NAMALWA (cell line): ENCODE measurements around the gene PSENEN.
"Not testable (repeated sequence)": the region's sequence is repeated elsewhere in the genome, so short reads cannot be mapped to it uniquely, and the experiment has no call there.

Source experiments
- DNase-seq: peaks from one replicate; pipeline ENCODE4 v3.0.0-alpha.2; 2015; ENCODE audit warnings: low spot score

The PSENEN gene

DNA sequence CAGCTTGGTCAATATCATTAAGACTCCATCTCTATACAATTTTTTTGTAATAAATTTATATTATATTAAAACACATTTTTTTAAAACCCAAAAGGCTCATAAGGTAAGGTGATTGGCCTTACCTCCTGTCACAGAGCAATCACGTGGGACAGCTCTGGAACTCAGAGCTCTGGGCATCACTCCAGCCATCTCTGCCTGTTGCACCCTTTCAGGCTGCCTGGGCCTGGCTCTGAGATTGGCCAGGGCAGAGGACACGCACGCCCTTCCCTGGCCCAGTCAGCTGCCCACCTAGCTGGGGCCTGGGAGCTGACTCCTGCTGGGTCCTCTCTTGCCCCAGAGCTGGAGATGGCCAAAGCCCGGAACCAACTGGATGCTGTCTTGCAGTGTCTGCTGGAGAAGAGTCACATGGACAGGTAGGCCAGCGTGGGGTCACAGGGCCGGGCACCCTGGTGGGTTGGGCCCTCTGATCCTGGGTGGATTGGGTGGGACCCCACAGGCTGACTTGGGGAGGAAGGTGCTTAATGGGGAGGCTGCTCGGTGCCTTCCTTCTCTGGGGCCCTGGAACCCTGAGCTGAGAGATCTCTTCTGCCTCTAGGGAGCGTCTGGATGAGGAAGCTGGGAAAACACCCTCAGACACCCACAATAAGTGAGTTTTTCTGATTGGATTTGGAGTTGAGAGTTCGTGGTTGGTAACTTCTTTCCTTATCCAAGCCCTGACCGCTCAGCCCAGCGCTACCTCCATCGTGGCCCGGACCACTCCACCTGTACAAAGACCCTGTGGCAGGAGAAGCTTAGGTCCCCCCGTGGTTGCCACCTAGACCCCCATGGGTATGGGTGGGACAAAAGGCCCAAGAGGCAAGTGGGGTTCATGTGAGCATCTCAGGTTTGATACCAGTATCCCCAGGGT lies 6.6 kb downstream of the PSENEN start:
- DNase-seq, result no peak

DNA sequence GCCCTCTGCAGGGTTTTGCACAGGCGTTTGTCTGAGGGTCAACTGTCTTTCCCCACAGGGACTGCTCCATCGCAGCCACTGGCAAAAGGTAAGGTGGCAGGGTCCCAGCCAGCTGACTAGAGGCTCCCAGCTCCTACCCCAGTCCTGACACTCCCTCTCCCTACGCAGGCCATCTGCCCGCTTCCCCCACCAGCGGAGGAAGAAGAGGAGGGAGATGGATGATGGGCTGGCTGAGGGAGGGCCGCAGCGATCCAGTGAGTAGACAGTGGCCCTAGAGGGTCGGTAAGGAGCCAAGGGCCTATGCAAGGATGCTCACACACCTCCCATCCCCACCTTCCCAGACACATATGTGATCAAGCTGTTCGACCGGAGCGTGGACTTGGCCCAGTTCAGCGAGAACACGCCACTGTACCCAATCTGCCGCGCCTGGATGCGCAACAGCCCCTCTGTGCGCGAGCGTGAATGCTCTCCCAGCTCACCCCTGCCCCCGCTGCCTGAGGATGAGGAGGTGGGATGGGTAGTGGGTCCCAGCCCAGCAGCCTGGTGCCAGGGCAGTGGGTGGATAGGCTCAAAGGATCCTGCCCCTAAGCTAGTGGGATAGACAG lies 7.4 kb downstream of the PSENEN start:
- DNase-seq, result no peak

DNA sequence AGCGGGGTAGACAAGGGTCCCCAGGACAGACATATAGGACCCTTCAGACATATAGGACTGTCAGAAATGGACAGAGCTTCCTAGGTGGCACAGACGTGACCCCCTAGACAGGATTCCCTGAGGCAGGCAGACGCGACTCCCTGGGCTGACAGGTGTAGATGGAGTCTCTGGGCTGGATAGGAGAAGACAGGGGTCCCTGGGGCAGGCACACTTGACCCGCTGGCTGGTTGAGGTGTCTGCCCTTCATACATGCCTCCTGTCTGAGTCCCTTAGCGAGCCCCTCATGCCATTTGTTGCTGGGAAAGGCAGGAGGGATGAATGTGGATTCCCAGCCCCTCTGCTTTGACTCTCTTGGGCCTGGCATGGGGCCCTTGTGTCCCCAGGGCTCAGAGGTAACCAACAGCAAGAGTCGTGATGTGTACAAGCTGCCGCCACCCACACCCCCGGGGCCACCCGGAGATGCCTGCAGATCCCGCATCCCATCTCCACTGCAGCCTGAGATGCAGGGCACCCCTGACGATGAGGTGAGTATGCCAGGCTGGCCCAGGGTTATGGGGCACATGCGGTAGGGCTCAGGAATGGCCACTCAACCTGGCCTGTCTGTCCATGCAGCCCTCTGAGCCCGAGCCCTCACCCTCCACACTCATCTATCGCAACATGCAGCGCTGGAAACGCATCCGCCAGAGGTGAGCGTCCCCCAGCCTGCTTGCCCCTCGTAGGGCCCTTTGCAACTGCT lies 8.4 kb downstream of the PSENEN start:
- DNase-seq, result no peak

DNA sequence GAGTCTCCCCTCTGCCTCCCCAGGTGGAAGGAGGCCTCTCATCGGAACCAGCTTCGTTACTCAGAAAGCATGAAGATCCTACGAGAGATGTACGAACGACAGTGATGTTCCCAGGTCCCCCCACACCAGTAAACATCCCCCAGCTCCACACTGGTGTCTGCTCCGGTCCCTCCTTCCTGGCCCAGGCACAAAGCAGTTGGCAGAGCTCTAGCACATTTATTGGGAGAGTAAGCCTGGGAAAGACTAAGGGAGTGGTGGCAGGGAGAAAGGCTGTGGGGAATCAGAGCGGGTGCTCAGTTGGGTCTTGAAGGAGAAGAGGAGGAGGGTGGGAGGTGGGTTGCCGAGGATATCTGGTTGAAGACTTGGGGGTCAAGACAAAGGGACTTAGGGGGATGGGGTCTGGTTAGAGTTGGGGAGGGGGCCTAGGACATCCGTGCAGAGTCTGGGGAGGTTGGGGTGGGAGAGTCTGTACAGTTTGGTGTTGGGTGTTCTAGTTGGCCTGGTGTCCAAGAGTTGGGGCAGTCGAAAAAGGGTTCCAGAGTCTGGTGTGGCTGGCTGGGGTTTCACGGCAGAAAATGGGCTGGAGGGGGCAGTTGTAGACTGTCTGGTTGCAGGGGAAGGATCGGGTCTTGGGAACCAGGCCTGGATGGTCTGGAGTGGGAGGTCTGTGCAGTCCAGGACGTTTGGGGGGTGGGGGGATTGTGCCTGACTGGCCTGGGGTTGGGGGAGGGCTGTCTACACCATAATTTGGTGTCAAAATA lies 9.1 kb downstream of the PSENEN start:
- no peak for DNase-seq

DNA sequence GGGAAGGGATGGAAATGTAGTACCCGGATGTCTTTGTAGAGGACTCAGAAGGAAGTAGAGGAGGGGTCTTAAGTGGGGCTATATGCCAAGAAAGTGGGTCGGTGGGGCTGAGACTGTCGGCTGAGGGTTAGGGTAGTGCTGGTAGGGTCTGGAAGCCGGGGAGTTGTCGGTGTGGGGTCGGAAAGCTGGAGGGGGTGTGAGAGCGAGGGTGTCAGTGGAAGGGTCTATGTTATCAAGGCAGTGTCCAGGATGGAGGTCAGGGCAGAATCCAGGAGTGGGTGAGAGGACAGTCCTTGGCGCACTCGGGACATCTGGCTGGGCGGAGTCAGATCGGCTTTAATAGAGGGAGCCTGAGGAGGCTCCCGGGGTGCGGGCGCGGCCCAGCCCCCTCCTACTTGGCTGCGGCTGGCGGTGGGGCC lies 9.7 kb downstream of the PSENEN start:
- DNase-seq, result no peak

DNA sequence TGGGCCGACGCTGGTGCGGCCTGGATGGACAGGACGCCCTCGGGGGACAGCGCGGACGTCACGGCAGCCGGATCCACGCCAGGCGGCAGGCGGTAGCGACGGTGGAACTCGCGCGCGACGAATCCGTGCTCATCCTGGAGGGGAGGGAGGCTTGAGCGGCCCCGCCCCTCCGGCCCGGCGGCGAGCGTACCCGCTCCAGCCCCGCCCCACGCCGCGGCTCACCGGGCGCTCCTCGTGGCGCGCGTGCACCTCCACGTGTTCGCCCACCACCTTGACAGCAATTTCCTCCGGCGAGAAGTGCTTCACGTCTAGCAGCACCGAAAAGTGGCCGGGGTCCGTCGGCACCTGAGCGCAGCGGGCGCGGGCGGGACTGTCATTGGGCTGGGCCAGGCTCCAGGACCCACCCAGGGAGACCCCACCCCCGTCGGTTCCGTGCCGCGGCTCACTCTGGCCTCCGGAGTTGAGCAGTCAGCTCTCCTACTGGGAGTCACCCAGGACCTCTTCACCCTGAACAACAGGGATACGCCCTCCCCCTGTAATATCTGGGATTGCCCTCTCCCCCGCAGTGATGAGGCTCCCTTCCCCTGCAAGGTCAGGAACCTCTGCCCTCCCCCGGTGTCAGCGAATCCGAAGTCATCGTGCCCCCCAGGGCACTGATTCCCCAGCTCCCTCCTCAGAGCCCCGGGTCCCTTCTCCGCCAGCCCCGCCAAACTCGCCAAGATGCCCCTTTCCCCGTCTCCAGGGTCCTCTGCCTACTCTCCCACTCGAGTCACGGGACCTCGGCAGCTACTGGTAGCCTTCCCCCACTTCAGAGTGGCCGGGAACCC lies 10.3 kb downstream of the PSENEN start:
- no peak for DNase-seq

DNA sequence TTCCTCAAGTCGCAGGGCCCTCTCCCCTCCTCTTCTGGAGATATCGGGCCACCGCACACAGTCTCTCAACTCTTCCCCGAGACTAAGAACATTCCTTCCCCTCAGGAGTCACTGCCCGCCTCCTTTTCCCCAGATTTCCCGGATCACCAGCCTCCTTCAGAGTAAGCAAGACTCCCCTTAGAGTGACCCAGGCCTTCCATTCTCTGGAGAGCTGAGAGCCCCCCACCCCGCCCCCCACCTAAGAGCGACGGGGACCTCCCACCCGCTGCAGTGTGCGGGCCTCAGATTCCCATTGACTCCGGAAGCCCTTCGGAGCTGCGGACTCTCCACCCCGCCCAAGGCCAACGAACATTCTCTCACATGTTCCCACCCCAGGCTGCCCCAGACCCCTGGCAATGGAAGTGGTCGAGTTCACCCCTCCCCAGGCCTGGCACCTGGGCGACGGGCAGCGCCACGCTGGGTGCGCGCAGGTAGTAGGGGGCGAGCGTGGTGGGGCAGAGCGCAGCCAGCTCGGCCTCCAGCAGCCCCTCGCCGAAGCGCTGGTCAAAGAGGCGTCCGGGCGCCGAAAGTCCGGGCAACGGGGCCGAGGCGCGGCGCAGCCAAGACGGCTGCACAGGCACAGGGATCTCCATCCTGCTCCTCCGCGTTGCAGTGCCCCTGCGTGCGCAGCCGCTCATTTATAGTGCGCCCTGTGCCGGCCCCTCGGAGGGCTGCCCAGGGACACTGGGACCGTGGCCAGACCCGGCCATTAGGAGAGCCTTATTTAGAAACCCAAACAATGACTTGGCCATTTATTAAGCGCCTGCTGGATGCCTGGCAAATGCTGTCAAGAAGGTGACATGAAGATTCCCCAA lies 11.2 kb downstream of the PSENEN start, which contains the start of gene HSPB6:
Gene HSPB6 (minus strand): TSS at position 653 of the 854 bp plus-strand sequence. CDS start 21 bp downstream, at position 632.
- no peak for DNase-seq

DNA sequence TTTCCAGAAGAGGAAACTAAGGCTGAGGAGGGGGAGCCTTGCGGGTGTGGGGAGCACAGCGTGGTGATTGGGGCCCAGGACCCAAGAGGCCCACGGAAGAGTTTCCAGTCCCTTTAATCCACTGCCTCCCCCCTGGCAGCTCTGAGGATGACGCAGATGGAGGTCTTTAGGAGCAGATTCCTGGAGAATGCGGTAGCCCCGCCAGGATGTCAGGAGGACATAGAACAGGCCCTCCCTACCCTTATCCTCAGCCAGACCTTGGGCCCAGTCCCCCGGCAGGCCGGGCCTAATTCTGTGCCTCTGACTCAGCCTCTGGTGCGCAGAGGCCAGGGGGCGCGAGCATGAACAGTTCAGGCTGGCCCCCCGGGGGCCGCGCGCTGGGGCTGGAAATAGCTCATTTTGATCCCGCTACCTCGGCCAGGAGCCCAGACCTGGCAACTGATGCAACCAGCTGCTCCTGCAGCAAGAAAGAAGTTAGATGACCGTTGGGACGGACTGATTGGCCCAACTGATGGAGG lies 11.8 kb downstream of the PSENEN start:
- DNase-seq, result no peak

DNA sequence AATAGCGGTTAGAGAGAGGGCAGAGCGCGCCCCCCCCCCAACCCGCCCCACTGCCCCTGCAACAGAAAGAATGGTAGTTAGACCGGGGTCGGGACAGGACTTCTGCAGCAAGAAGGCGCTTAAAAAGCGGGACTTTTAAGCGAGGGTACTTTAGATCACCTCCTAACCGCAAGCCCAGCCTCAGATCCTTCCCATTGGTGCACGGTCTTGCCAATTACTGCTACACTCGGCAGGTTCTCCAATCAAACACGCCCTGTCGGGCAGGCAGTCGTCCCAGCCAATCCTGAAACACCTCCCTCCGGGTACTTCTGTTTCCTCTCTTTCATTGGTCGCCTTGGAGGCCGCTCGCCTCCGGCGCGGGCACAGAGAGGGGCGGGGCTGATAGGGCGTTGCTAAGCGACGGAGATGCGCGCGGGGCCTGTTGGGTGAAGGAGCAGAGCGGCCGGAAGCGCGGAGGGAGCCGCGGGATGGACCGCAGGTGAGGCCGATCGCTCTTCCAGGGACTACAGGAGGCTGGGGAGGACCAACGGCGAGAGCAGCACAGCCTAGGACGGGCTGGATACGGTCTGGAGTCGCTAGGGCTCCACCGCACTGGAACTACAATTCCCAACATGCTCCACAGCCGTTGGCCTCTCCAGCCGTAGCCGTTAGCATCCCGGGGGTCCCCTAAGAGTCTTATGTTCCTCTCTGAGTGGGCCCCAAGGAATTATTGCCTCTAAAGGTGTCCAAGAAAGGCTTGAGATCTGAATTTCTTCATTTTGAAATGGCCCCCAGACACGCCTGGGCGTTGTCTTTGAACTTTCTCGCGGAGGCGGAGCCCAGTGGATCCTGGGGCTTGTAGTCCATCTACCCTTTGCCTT lies 12.5 kb downstream of the PSENEN start, which contains the start of gene PROSER3:
Gene PROSER3 (plus strand): TSS at position 428 of the 860 bp plus-strand sequence. CDS start 40 bp downstream, at position 468.
- DNase-seq, result peak; percentile 100

DNA sequence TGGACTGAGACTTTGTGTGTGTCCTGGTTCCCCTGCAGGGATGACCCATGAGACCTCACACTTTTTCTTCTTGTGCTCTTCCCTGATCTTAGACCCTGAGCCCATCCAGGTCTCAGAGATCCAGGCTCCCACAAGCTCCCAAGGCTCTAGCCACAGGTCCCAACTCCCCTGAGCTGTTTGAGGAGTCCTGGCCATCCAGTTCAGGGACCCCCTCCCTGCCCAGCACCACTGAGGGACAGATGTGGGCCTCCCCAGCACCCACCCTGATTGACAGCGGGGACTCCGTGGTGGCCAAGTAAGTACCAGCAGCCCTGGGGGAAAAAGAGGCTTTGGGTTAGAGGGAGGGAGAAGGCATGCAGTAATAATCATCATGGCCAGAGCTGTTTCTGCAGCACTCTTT lies 14.2 kb downstream of the PSENEN start:
- no peak for DNase-seq

DNA sequence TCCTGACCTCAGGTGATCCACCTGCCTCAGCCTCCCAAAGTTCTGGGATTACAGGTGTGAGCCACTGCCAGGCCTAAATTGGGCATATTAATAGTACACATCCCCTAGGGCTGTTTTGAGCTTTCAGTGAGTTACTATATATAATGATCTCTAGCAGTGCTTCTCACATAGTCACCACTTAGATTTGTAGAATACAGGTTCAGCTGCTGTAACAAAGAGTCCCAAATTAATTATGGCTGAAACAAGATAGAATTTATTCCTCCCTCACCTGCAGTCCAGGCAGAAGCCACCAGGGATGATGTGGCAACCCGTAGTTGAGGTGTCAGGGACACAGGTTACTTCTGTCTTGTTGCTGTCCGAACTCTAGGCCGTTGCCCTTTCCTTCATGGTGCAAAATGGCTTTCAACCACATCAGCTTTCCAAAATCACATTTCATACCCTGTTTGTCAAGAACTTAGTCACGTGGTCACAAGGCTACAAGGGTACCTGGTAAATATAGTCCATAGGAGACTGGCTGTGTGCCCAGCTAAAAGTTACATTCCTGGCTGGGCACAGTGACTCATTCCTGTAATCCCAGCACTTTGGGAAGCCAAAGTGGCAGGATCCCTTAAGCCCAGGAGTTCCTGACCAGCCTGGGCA lies 15.4 kb downstream of the PSENEN start:
- no peak for DNase-seq

DNA sequence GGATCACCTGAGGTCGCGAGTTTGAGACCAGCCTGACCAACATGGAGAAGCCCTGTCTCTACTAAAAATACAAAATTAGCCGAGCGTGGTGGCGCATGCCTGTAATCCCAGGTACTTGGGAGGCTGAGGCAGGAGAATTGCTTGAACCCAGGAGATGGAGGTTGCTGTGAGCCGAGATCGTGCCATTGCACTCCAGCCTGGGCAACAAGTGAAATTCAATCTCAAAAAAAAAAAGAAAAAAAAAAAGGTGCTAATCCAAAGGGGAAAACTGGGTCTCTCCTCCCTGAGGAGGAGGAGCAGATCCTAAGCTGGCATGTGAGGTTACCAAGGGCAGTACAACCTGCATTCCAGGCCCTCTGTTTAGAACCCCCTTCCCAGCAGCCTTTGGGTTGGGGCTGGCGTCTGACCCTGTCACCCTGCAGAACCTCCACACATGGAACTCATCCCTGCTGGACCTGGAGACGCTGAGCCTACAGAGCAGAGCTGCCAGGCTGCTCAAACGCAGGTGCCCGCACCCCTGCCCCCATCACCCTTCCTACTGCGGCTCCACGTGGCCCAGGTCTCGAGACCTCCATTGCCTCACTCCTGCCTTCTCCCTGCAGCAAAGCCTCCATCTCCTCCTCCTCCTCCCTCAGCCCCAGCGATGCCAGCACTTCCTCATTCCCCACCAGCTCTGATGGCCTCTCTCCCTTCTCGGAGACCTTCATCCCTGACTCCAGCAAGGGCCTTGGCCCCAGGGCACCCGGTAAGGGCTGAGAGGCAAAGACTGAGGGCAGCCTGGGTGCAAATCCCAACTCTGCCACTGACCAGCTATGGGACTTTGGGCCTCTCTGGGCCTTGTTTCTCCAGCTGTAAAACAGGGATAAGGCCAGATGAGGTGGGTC lies 19.2 kb downstream of the PSENEN start:
- no peak for DNase-seq

DNA sequence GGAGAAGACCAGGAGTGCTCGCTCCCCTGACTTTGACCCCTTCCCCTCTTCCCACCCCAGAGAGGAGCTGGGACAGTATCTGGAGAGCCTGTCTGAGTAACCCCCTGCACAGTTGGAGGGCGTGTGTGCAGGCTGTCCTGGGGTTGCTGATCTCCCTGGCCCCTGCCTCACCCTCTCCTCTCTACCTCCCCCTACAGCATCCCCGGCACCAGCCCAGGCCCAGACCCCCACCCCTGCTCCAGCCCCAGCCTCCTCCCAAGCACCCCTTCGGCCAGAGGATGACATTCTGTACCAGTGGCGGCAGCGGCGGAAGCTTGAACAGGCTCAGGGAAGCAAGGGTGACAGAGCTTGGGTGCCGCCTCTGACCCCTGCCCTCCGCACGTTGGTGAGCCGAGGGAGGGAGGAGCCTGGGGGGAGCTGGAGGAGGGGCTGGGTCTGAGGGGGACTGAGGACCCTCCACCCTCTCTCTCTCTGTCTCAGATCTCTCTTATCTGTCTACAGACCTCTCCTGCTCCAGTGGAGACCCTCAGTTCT lies 21.2 kb downstream of the PSENEN start:
- DNase-seq, result no peak

DNA sequence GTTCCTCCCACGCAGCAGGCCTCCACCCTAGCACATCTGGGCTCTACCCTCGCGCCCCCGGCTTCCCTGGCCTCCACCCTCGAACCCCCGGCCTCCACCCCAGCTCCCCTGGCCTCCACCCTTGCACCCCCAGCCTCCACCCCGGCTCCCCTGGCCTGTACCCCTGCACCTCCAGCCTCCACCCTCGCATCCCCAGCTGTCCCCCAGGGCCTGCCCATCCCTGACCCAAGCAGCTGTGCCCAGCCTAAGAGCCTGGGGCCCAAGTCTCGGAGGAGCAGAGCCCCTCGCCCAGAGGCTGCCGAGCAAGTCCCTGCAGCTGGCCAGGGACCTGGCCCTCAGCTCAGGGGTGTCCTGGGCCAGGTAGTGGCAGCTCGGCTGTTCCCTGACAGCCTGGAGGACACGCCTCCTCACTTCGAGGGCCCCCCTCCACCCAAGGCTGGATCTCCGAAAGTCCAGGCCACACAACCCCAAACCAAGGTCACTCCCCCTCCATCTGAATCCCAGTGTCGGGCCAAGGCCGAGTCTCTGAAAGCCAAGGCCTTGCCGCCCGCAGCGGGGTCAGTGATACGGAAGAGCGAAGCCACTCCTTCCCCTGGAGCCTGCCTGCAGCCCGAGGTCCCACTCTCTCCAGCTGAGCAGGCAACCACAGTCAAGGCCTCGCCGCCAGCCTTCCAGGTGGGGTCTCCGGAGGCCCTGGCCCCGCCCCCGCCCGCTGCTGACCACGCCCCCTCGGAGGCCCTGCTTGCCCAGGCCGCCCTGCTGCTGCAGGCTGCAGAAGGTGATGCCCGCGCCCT lies 22.0 kb downstream of the PSENEN start:
- DNase-seq, result peak; percentile 61

DNA sequence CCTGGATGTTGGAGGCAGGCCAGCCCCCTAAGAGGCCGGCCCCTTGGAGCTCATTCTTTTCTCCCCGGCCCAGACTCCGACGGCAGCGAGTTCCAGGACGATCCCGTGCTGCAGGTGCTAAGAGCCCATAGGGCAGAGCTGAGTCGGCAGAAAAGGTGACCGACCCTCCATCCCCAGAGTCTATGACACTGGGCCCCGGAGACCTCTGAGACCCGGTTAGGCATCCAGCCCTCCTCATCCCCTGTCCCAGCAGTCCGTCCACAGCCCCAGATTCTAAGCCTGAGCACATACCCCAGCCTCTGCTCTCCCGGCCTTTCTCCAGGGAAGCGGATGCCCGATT lies 22.6 kb downstream of the PSENEN start:
- no peak for DNase-seq

DNA sequence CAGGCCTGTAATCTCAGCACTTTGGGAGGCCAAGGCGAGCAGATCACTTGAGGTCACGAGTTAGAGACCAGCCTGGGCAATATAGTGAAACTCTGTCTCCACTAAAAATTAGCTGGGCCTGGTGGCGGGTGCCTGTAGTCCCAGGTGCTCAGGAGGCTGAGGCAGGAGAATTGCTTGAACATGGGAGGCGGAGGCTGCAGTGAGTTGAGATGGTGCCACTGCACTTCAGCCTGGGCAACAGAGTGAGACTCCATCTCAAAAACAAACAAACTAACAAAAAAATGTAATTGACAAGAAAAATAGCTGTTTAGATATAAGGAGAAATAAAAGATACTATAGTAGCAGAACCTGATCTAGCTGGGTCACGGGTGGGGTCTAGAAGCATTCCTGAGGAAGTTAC lies 26.9 kb downstream of the PSENEN start:
- DNase-seq, result not testable (repeated sequence)
